DMS114 treated with DMSO at 0.1 percent for 48 hours (cell line): ENCODE measurements around the gene MAGI1.
"Not testable (repeated sequence)": the region's sequence is repeated elsewhere in the genome, so short reads cannot be mapped to it uniquely, and the experiment has no call there.

Experiments used
- DNase-seq: peaks from one replicate; lab custom pipeline; 2025; ENCODE audit not compliant: unreplicated experiment; lab: John Stamatoyannopoulos, UW

Gene MAGI1

DNA sequence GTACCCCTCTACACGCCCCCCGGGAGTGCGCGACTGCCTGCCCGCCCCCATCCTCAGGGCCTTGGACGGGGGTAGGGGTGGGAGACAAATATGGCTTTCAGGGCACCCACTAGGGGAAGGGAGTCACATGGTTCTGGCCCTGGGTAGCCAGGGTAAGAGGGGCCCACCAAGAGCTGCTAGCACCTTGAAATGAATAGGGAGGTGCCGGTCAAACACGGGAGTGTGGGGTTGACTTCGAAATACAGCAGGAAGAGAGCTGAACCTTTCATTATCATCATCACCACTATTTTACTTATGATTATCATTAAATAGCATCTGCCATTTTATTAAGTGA is 489.1 kb downstream of the MAGI1 start:
- DNase-seq = no peak

DNA sequence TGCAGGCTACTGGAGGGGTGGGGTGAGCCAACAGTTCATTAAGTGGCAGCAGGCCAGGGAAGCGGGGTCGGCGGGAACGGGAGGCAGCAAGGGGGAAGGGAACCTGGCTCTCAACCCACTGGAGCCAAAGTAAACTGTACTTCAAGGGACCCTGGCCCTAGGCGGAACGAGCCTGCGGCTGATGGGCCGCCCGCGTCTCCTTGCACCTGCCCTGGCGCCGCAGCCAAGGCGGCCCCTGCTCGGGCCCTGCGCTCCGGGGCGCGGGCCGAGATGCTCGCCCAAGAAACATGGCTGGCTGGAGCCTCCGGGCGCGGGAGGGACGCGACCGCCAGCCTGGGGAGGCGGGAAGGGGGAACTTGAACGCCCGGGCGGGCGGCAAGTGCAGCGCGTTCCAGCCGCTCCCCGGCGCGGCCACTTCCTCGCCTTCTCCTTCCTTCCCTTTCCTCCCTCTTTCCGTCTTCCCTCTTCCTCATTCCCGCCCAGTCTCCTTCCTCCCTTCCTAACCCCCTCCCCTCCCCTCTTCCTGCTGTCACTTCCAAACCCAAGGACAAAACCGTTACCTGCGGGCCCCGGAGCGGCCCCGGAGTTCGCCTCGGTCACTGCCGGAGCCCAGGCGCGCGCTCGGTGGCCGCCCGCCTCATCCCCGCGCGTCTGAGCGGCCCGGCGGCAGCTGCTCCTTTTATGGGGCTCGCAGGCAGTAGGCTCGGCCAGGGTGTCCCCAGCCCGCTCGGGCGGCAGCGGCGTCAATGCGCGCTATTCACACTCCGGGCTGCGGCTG is 489.7 kb downstream of the MAGI1 start:
- no peak for DNase-seq

DNA sequence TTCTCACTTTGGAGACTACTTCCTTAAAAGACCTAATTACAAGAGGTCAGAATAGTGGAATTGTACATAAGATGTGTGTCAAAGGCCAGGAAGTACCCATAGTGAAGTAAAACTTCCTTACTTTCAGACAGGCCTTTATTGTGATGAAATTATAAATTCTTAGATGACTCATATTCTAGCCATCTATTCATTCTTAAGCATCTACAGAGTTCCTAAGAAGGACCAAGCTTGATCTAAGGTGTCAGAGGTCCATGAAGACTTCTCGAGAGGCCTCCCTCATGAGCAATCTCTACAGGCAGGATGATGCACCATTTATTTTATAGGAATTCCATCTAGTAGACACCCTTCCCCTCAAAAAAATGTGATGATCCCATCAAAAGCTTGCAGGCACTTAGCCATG is 493.3 kb downstream of the MAGI1 start:
- no peak for DNase-seq

DNA sequence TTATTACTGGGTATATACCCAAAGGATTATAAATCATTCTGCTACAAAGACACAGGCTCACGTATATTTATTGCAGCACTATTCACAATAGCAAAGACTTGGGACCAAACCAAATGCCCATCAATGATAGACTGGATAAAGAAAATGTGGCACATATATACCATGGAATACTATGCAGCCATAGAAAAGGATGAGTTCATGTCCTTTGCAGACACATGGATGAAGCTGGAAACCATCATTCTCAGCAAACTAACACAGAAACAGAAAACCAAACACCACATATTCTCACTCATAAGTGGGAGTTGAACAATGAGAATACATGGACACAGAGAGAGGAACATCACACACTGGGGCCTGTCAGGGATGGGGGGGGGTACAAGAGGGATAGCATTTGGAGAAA is 495.3 kb downstream of the MAGI1 start:
- DNase-seq = not testable (repeated sequence)

DNA sequence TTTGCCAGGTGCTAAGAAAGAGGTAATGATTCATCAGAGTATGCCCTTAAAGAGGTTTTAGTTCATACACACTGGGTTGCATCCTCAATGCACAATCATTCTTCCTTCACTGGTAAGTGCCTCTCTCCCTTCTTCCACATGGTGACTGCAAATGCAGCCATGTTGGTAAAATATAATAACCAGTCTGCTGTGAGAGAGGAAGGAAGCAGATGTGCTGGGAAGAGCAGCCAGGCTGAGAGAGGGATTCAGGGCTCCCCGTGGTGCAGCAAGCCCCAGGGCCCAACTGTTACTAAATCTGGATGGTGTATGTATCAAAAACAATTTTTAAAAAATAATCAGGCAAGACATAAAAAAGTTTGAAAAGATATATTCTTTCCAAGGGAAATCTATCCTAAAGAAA is 498.1 kb downstream of the MAGI1 start:
- no peak for DNase-seq

DNA sequence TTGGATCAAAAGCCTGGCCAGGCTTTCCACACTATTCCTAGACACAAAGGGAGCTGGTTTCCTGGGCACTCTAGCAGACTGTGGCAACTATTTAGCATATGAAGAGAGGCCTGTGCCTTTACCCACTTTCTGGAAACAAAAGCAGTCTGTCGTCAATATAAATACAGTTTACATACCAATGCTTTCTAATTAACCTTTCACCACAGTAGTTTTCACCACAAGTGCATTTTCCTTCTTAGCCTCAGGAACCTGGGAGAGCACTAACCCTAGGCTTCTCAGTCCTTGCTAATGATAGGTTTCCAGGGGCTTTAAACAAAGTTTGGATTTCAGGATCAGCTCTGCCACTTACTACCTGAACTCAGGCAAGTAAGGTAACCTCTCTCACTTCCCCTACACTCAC is 499.1 kb downstream of the MAGI1 start:
- DNase-seq = no peak

DNA sequence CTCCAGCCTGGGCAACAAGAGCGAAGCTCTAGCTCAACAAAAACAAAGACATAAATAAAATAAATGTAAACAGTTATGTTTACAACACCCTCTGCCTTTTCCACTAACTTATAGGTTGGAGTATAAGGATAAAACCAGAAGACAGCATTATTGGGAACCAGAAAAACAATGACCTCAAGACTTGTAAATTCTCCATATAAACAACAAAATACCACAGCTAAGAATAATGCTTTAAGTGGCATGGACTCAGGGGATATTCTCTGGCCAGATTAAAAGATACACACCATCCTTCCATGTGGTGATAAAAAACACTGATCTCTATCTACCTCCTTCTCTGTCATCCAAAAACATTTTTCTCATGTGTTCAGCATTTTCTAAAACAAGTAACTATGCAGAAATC is 500.6 kb downstream of the MAGI1 start:
- DNase-seq = no peak

DNA sequence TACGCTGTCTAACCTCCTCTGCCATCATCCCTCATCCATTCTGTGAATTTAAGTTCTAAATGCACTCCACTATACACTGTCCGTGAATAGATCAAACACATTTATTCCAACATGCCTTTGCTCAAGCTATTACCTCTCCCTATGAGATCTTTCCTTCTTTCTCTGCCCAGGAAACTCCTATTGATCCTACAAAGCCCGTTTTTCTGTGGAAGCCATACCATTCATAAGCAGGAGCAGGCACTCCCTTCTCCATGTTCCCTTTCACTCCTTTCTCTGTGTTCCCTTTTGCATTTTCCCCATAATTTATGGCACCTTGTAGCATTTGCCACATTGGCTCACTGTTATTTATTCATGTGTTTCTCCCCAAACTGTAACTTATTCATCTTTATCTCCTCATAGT is 501.6 kb downstream of the MAGI1 start:
- no peak for DNase-seq

DNA sequence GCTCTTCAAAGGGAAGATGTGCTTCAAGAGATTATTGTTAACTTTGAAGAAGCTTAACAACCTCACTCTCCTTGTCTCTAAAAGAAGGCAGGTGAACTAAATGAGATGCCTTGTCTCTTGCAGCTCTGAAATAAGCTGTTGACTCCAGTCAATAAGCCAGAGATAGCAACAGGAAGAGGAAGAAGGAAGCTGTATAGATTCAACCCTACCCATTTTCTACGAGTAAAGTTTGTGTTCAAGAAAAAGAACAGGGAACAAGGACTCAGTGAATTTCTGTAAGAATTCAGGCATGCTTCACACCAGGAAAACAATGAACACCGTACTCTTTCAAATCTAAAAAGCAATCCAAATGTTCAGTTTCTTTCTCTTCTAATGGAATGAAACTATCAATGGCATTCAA is 503.5 kb downstream of the MAGI1 start:
- no peak for DNase-seq

DNA sequence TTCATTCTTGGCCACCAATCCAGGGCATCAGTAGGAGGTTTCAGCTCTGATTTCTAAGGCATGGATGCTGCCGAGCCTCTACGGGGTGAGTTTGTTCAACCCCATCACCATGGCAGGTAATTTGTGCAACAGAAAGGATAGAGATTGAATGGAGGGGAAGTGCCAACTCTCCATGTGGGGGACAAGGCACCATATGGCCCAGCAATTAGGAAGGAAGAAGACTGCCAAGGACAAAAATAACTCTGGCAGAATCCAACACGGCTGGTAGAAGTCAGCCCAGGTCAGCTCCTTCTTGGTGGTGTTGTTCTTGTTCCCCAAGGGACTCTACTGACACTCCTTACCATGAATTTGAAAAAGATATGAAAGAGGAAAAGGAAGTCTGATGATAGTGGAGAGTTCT is 503.9 kb downstream of the MAGI1 start:
- no peak for DNase-seq

DNA sequence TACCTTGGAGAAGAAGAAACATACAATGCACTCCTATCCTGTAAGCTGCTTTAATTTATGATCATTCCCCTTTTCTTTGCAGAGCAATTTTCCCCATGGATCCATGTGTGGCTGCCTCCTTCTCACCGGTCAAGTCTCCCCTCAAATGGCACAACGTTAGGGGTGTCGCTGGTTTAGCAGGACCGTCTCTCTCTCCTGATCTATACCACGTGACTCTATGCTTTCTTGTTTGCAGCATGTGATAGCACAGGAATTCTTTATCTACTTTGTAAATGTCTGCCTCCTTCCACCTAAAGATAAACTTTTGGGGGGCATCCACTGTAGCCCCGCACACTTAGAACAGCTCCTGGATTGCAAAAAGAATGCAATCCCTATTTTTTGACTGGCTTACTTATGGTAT is 506.0 kb downstream of the MAGI1 start:
- DNase-seq = no peak

DNA sequence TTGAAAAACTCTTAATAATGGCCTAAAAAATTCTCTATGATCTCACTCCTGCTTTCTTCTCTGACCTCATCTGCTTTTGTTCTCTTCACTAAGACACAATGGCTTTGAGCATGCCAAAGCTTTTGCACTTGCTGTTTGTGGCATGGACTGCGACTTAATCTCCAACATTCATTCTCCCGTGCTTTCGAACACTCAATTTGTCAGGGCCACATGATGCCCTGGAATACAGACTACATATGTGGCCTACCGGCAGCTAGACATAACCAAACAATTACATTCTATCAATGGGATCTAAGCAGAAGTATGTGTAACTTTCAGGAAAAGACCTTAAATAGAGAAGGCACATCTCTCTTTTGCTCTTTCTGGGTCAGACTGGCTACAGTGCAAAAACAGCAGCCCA is 506.5 kb downstream of the MAGI1 start:
- DNase-seq = no peak

DNA sequence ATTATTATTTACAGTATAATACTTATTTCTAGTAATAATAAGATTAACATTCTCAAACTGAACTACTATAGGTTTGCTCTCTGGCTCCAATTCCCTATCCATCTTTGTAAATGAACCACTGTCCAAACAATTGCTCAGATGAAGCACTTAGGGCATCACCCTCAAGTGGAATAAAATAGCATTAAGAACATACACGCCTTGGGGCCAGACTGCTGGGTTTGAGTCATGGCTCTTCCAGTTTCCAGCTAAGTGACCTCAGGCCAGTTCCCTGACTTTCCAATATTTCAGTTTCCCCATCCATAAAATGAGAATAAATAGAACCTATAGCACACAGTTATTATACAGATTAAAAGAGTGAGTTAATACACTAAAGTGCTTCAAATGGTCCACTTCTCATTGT is 507.2 kb downstream of the MAGI1 start:
- no peak for DNase-seq

DNA sequence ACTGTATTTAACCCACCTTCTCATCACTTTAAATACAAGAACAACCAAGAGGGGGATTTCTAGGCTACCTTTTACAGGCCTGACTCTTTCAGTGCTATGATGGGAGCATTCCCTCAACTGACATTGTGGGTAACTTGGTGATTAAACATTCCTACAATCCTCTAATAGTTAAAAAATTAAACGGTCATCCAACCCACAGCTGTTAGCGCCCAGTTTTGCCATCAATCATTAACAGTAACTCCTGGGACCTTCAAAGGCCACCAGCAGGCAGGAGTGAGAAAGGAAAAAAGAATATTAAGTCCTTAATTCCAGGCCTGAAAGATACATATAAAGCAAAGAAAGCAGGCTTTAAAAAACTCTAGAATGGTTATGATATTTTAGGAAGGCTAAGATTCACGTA is 512.1 kb downstream of the MAGI1 start:
- DNase-seq = no peak

DNA sequence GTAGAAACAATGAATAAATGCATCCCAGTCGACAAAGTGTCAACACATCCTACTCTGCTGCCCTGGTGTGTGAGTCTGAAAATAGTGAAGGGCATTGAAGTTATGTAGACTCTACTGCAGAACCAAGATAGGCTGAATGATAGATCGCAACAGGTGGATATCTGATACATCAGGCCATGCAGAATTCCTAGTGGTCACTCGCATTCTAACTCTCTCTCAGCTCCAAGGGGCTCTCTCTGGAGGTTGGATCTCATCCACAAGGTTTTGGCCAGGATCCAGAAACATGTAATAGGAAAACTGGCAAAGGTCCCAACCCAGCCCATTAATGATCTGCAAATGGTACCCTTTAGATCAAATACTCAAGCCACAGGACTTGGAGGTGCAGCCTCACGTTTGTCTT is 514.1 kb downstream of the MAGI1 start:
- DNase-seq = no peak

DNA sequence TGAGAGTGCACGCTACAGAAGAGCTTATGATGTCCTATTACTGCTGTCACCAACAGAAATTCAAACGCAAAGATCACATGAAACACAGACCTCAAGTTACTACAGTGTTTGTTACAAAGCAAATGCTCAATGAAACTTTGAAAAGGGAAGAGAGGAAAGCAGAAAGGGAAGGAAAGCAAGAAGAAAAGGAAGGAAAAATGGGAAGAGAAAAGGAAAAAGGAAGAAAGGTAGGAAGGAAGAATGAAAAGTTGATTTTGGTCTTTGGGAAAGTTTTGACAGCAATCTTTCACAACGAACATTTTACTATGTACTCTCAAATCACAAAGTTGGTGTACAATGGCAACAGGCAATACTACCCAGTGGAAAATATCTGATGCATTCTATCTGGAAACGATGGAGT is 514.8 kb downstream of the MAGI1 start:
- no peak for DNase-seq

DNA sequence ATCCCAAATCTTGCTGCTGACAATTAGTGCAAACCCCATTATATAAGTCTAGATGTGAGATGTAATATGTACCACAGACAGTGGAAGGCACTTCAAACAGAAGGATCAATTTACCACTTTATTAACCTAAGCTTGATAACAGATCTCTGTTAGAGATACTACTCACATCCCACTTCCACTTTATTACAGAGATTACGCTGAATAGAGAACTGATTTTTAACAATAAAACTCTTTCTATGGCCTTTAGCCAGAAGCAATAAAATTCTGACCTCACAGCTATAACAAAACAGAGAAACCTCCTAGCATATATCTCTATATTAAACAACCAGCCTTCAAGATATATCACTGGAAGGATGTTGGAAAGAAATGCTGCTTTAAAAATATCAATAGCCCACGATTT is 517.7 kb downstream of the MAGI1 start:
- no peak for DNase-seq

DNA sequence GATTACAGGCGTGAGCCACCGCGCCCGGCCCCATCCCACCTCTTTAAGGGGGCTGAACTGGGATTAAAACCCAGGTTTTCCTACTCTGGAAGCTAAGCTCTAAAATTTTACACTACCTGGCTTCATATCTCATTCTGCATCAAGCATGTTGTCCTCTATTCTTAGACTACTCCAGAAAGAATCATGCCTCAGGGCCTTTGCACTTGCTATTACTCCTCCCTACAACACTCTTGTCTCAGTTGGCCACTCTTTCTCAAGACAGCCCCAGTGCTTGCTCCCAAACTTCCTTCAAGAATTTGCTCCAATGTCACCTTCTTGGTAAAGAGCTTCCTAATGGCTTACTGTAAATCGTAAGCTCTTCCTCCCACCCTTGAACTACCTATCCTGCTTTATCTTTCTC is 521.7 kb downstream of the MAGI1 start:
- no peak for DNase-seq

DNA sequence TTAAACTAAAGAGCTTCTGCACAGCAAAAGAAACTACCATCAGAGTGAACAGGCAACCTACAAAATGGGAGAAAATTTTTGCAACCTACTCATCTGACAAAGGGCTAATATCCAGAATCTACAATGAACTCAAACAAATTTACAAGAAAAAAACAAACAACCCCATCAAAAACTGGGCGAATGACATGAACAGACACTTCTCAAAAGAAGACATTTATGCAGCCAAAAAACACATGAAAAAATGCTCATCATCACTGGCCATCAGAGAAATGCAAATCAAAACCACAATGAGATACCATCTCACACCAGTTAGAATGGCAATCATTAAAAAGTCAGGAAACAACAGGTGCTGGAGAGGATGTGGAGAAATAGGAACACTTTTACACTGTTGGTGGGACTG is 524.4 kb downstream of the MAGI1 start:
- not testable (repeated sequence) for DNase-seq

DNA sequence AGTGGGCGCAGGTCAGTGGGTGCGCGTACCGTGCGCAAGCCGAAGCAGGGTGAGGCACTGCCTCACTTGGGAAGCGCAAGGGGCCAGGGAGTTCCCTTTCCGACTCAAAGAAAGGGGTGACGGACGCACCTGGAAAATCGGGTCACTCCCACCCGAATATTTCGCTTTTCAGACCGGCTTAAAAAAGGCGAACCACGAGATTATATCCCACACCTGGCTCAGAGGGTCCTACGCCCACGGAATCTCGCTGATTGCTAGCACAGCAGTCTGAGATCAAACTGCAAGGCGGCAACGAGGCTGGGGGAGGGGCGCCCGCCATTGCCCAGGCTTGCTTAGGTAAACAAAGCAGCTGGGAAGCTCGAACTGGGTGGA is 529.3 kb downstream of the MAGI1 start:
- DNase-seq = not testable (repeated sequence)

DNA sequence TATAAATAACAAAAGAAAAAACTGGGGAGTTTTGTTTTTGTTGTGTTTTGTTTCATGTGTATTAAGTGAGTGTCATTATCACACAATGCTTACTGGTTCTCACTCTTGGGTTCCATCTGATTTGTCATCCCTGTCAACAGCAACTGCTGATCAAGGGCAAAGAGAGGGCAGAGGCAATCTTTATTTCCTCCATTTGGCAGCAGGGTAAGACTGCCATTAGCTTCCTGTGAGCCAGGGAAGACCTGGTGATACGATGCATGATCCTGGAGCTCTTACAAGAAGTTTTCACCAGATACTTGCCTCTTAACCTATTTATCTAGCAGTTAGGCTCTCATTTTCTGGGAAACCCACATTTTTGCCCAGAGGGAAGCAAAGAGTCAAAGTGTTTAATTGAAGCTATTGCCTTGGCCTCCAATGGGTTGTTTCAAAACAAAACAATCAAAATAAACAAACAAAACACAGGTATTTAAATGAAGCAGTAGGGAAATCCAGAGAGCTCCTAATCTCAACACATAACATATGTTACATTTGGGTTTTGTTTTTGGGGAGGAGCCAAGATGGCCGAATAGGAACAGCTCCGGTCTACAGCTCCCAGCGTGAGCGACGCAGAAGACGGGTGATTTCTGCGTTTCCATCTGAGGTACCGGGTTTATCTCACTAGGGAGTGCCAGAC is 529.8 kb downstream of the MAGI1 start:
- DNase-seq = no peak

DNA sequence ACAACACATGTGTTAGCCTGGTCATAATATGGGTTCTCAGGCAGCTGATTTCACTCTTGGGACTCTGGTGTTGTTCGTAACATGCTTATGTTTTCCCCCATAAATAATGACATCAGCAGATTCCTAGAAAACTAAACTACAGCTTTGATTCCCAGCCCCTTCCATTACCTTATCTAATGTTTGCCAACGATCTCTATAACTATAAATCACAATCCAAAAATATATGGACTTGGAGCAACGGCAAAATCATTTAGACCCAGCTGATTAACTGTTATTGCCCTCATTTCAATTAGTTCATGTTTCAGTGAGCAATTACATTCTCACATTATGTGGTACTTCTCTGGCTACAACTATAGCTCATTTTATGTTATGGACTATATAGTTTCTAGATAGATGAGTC is 531.3 kb downstream of the MAGI1 start:
- no peak for DNase-seq

DNA sequence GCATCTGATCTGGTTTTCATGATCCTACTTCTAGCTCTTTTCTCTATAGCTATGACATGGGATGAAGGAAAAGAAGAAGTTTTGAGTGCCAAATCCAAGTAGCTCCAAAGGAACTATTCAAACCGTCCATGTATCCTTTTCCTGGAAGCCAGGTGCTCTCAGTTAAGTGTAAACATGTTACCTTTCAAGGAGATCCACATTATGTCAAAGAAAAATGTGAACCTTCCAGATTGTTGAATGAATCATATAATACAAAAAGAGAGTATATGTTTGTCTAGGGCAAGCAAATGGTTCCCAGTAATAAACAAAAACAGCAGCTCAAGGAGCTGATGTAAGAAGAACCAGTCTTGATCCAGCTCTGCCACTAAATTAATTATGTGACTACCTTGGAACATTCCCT is 534.9 kb downstream of the MAGI1 start:
- DNase-seq = no peak
